SK-N-SH treated with all-trans-retinoic acid at 6 μM for 48 hours (cell line): ENCODE measurements around the gene TTLL10.
"Not testable (repeated sequence)": the region's sequence is repeated elsewhere in the genome, so short reads cannot be mapped to it uniquely, and the experiment has no call there.

Experiments used
- ATAC-seq: fragments of 200-7000 bp; cut with Tn5 transposase; 3 replicates; pipeline ENCODE4 v1.9.1; 2020; ENCODE audit warnings: mild to moderate bottlenecking, moderate library complexity
- BACH2 ChIP-seq: fragments of 250-450 bp; sonication (Bioruptor Pico); IDR thresholded peaks from 2 replicates; pipeline ENCODE4 v1.9.0; 2021; ENCODE audit warnings: mild to moderate bottlenecking, borderline replicate concordance
- CSDC2 ChIP-seq: fragments of 250-450 bp; sonication (Bioruptor Pico); IDR thresholded peaks from 2 replicates; pipeline ENCODE4 v1.5.0; 2020; ENCODE audit warnings: mild to moderate bottlenecking, moderate library complexity
- ESRRG ChIP-seq: fragments of 250-450 bp; sonication (Bioruptor Pico); IDR thresholded peaks from 2 replicates; pipeline ENCODE4 v1.6.1; 2021; ENCODE audit warnings: mild to moderate bottlenecking
- GLIS3 ChIP-seq: fragments of 250-450 bp; sonication (Bioruptor Pico); IDR thresholded peaks from 2 replicates; pipeline ENCODE4 v1.5.0; 2020; ENCODE audit warnings: mild to moderate bottlenecking, moderate library complexity
- ISL1 ChIP-seq: fragments of 250-450 bp; sonication (Bioruptor Pico); IDR thresholded peaks from 2 replicates; pipeline ENCODE4 v2.1.2; 2022; ENCODE audit warnings: mild to moderate bottlenecking, moderate library complexity
- PPARA ChIP-seq: fragments of 250-450 bp; sonication (Bioruptor Pico); IDR thresholded peaks from 2 replicates; pipeline ENCODE4 v1.5.0; 2020; ENCODE audit warnings: mild to moderate bottlenecking, borderline replicate concordance
- RARB ChIP-seq: fragments of 250-450 bp; sonication (Bioruptor Pico); IDR thresholded peaks from 2 replicates; pipeline ENCODE4 v1.8.0; 2021; ENCODE audit warnings: mild to moderate bottlenecking, moderate library complexity
- SNAI2 ChIP-seq: fragments of 250-450 bp; sonication (Bioruptor Pico); IDR thresholded peaks from 2 replicates; pipeline ENCODE4 v1.5.0; 2020; ENCODE audit warnings: mild to moderate bottlenecking, moderate library complexity
- TCF4 ChIP-seq: fragments of 250-450 bp; sonication (Bioruptor Pico); IDR thresholded peaks from 2 replicates; pipeline ENCODE4 v1.8.0; 2021; ENCODE audit warnings: mild to moderate bottlenecking, moderate library complexity, borderline replicate concordance
- TOX ChIP-seq: fragments of 250-450 bp; sonication (Bioruptor Pico); IDR thresholded peaks from 2 replicates; pipeline ENCODE4 v1.8.0; 2021; ENCODE audit warnings: mild to moderate bottlenecking, moderate library complexity, borderline replicate concordance
- ZC3H10 ChIP-seq: fragments of 250-450 bp; sonication (Bioruptor Pico); IDR thresholded peaks from 2 replicates; pipeline ENCODE4 v1.5.1; 2021; ENCODE audit warnings: mild to moderate bottlenecking, moderate library complexity
- ZFP3 ChIP-seq: fragments of 250-450 bp; sonication (Bioruptor Pico); IDR thresholded peaks from 2 replicates; pipeline ENCODE4 v1.5.0; 2020; ENCODE audit warnings: mild to moderate bottlenecking, moderate library complexity
- ZFP30 ChIP-seq: fragments of 450-650 bp; formaldehyde crosslinking; IDR thresholded peaks from 2 replicates; pipeline ENCODE4 v1.5.0; 2022; ENCODE audit warnings: mild to moderate bottlenecking, moderate library complexity
- ZNF565 ChIP-seq: fragments of 450-650 bp; formaldehyde crosslinking; conservative IDR thresholded peaks from 2 replicates; pipeline ENCODE4 v1.5.0; 2020; ENCODE audit warnings: low read depth, mild to moderate bottlenecking, moderate library complexity
- ZNF70 ChIP-seq: fragments of 450-650 bp; formaldehyde crosslinking; IDR thresholded peaks from 2 replicates; pipeline ENCODE4 v1.5.0; 2020; ENCODE audit warnings: mild to moderate bottlenecking, moderate library complexity
- ZNF8 ChIP-seq: fragments of 450-650 bp; formaldehyde crosslinking; IDR thresholded peaks from 2 replicates; pipeline ENCODE4 v1.5.0; 2020; ENCODE audit warnings: mild to moderate bottlenecking, moderate library complexity
- TF ChIP-seq, protein P1 (sequence below): fragments of 250-450 bp; sonication (Bioruptor Pico); IDR thresholded peaks from 2 replicates; pipeline ENCODE4 v1.8.0; 2020; ENCODE audit warnings: mild to moderate bottlenecking, moderate library complexity, borderline replicate concordance
- TF ChIP-seq, protein P2 (sequence below): fragments of 250-450 bp; sonication (Bioruptor Pico); IDR thresholded peaks from 2 replicates; pipeline ENCODE4 v1.8.0; 2021; ENCODE audit warnings: low read depth, mild to moderate bottlenecking, moderate library complexity, borderline replicate concordance
- TF ChIP-seq, protein P3 (sequence below): fragments of 250-450 bp; sonication (Bioruptor Pico); IDR thresholded peaks from 2 replicates; pipeline ENCODE4 v1.5.0; 2020; ENCODE audit warnings: mild to moderate bottlenecking, moderate library complexity
- TF ChIP-seq, protein P4 (sequence below): fragments of 250-450 bp; sonication (Bioruptor Pico); IDR thresholded peaks from 2 replicates; pipeline ENCODE4 v1.5.1; 2020; ENCODE audit warnings: low read depth, mild to moderate bottlenecking, moderate library complexity
- TF ChIP-seq, protein P5 (sequence below): fragments of 250-450 bp; sonication (Bioruptor Pico); IDR thresholded peaks from 2 replicates; pipeline ENCODE4 v1.5.1; 2021; ENCODE audit warnings: mild to moderate bottlenecking, moderate library complexity

TTLL10 gene

DNA sequence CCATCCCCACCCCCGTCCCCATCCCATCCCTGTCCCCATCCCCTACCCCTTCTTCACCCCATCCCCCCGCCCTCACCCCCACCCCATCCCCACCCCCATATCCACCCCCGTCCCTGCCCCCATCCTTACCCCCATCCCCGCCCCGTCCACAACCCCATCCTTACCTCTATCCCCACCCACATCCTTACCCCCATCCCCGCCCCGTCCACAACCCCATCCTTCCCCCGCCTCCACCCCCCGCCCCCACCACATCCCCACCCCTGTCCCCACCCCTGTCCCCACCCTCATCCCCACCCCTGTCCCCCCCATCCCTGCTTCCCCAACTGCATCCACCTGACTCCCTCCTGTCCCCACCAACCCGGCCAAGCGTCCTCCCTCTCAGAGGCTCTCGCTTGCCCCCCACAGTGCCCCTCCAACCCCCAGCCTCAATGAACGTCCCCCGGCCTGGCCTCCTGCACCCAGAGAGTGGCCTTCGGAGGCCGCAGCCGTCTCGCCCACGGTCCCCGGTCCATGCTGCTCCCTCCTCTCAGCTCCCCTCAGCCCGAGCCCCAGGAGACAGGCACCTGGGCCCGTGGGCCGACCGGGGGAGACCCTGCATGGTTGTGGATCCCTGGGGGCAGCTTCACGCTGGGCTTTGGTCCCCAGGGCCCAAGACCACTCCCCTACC lies 32.3 kb upstream of the TTLL10 start:
- TF ChIP-seq TCF4 (CRISPR knock-in tag), result no peak
- no peak for TF ChIP-seq TOX (CRISPR knock-in tag)
- no peak for TF ChIP-seq ZNF70 (CRISPR knock-in tag)
- no peak for TF ChIP-seq BACH2 (CRISPR knock-in tag)
- TF ChIP-seq, protein P1, sequence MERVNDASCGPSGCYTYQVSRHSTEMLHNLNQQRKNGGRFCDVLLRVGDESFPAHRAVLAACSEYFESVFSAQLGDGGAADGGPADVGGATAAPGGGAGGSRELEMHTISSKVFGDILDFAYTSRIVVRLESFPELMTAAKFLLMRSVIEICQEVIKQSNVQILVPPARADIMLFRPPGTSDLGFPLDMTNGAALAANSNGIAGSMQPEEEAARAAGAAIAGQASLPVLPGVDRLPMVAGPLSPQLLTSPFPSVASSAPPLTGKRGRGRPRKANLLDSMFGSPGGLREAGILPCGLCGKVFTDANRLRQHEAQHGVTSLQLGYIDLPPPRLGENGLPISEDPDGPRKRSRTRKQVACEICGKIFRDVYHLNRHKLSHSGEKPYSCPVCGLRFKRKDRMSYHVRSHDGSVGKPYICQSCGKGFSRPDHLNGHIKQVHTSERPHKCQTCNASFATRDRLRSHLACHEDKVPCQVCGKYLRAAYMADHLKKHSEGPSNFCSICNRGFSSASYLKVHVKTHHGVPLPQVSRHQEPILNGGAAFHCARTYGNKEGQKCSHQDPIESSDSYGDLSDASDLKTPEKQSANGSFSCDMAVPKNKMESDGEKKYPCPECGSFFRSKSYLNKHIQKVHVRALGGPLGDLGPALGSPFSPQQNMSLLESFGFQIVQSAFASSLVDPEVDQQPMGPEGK (CRISPR knock-in tag), result no peak
- TF ChIP-seq ZFP30 (CRISPR knock-in tag), result no peak
- TF ChIP-seq ZC3H10 (CRISPR knock-in tag), result no peak
- no peak for ATAC-seq

DNA sequence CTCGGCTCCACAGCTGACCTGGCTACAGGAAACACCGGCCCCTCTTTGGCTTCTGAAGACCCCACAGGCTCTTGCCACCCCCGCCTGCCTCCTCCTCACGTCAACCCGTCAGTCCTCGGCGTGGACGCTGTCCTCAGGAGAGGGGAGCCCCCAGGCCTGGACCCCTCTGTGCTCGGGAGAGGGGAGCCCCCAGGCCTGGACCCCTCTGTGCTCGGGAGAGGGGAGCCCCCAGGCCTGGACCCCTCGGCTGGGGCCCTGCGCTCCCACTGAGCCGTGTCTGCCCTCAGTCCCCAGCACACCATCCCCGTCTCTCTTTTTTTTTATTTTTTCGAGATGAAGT lies 31.8 kb upstream of the TTLL10 start:
- no peak for TF ChIP-seq ZFP30 (CRISPR knock-in tag)
- TF ChIP-seq, protein P2, sequence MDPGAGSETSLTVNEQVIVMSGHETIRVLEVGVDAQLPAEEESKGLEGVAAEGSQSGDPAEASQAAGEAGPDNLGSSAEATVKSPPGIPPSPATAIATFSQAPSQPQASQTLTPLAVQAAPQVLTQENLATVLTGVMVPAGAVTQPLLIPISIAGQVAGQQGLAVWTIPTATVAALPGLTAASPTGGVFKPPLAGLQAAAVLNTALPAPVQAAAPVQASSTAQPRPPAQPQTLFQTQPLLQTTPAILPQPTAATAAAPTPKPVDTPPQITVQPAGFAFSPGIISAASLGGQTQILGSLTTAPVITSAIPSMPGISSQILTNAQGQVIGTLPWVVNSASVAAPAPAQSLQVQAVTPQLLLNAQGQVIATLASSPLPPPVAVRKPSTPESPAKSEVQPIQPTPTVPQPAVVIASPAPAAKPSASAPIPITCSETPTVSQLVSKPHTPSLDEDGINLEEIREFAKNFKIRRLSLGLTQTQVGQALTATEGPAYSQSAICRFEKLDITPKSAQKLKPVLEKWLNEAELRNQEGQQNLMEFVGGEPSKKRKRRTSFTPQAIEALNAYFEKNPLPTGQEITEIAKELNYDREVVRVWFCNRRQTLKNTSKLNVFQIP (CRISPR knock-in tag), result no peak
- TF ChIP-seq, protein P1 (CRISPR knock-in tag), result no peak
- TF ChIP-seq TOX (CRISPR knock-in tag), result no peak
- TF ChIP-seq, protein P3, sequence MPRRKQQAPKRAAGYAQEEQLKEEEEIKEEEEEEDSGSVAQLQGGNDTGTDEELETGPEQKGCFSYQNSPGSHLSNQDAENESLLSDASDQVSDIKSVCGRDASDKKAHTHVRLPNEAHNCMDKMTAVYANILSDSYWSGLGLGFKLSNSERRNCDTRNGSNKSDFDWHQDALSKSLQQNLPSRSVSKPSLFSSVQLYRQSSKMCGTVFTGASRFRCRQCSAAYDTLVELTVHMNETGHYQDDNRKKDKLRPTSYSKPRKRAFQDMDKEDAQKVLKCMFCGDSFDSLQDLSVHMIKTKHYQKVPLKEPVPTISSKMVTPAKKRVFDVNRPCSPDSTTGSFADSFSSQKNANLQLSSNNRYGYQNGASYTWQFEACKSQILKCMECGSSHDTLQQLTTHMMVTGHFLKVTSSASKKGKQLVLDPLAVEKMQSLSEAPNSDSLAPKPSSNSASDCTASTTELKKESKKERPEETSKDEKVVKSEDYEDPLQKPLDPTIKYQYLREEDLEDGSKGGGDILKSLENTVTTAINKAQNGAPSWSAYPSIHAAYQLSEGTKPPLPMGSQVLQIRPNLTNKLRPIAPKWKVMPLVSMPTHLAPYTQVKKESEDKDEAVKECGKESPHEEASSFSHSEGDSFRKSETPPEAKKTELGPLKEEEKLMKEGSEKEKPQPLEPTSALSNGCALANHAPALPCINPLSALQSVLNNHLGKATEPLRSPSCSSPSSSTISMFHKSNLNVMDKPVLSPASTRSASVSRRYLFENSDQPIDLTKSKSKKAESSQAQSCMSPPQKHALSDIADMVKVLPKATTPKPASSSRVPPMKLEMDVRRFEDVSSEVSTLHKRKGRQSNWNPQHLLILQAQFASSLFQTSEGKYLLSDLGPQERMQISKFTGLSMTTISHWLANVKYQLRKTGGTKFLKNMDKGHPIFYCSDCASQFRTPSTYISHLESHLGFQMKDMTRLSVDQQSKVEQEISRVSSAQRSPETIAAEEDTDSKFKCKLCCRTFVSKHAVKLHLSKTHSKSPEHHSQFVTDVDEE (CRISPR knock-in tag), result no peak
- TF ChIP-seq ZNF565 (CRISPR knock-in tag), result no peak
- no peak for TF ChIP-seq ISL1 (CRISPR knock-in tag)
- no peak for ATAC-seq

DNA sequence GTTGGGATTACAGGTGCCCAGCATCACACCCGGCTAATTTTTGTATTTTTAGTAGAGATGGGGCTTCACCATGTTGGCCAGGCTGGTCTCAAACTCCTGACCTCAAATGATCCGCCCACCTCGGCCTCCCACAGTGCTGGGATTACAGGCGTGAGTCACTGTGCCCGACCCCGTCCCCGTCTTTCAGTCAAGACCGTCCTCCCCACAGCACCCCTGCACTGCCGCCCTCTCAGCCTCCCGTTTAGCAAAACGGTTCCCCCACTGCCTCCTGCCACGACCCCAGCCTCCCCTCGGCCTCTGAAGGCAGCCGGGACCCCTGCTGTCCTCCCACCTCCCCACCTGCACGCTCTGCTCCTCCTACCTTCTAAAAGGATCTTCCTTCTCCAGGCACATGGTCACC lies 31.3 kb upstream of the TTLL10 start:
- not testable (repeated sequence) for ATAC-seq

DNA sequence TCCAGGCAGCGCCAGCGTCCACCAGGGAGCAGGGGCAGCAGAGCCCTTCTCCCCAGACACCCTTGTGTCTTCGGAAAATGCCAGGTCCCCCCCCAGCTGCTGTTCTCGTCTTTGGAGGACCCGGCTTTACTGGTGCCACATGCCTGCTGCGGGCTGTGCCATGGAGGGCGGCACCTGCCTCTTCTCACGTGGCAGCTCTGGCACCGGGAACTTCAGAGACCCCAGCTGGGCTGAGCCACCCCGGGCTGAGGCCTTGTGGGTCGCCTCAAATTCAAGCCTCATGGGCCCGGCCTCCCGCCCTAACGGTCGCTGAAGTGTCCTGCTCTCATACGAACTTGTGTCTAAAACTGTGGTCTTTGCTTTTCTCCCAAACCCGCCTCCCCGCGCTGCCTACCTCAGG lies 30.8 kb upstream of the TTLL10 start:
- no peak for TF ChIP-seq ZFP3
- TF ChIP-seq ZNF70 (CRISPR knock-in tag), result no peak
- TF ChIP-seq ZFP30 (CRISPR knock-in tag), result no peak
- no peak for TF ChIP-seq PPARA (CRISPR knock-in tag)
- TF ChIP-seq SNAI2, result no peak
- no peak for TF ChIP-seq TCF4 (CRISPR knock-in tag)
- ATAC-seq, result no peak

DNA sequence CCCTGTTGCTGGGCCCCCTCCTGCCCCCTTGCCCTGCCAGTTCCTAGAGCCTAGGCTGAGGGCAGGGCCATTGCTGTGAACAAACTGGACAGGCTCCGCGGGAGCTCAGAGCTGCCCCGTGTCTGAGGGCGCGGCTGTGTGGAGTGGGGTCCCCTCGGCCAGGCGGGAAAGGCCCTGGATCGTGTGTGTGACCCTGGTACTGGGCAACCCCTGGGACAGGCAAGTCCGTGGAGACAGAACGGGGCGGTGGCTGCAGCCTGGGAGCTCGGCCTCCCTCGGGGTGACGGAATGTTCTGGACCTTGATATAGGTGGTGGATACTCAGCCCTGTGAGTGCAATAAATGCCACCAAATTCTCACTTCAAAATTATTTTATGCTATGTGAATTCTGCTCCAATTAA lies 30.0 kb upstream of the TTLL10 start:
- no peak for TF ChIP-seq ISL1 (CRISPR knock-in tag)
- no peak for TF ChIP-seq SNAI2
- TF ChIP-seq, protein P4, sequence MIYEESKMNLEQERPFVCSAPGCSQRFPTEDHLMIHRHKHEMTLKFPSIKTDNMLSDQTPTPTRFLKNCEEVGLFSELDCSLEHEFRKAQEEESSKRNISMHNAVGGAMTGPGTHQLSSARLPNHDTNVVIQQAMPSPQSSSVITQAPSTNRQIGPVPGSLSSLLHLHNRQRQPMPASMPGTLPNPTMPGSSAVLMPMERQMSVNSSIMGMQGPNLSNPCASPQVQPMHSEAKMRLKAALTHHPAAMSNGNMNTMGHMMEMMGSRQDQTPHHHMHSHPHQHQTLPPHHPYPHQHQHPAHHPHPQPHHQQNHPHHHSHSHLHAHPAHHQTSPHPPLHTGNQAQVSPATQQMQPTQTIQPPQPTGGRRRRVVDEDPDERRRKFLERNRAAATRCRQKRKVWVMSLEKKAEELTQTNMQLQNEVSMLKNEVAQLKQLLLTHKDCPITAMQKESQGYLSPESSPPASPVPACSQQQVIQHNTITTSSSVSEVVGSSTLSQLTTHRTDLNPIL (CRISPR knock-in tag), result no peak
- TF ChIP-seq TCF4 (CRISPR knock-in tag), result no peak
- TF ChIP-seq ESRRG (CRISPR knock-in tag), result no peak
- no peak for TF ChIP-seq RARB (CRISPR knock-in tag)
- TF ChIP-seq GLIS3, result no peak
- no peak for TF ChIP-seq ZNF8 (CRISPR knock-in tag)
- no peak for TF ChIP-seq ZFP3
- TF ChIP-seq CSDC2 (CRISPR knock-in tag), result no peak
- no peak for TF ChIP-seq PPARA (CRISPR knock-in tag)
- no peak for TF ChIP-seq ZNF565 (CRISPR knock-in tag)
- TF ChIP-seq TOX (CRISPR knock-in tag), result no peak
- TF ChIP-seq, protein P5, sequence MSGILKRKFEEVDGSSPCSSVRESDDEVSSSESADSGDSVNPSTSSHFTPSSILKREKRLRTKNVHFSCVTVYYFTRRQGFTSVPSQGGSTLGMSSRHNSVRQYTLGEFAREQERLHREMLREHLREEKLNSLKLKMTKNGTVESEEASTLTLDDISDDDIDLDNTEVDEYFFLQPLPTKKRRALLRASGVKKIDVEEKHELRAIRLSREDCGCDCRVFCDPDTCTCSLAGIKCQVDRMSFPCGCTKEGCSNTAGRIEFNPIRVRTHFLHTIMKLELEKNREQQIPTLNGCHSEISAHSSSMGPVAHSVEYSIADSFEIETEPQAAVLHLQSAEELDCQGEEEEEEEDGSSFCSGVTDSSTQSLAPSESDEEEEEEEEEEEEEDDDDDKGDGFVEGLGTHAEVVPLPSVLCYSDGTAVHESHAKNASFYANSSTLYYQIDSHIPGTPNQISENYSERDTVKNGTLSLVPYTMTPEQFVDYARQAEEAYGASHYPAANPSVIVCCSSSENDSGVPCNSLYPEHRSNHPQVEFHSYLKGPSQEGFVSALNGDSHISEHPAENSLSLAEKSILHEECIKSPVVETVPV (CRISPR knock-in tag), result no peak
- ATAC-seq, result no peak
